Endothelial cell of umbilical vein (primary cell): ENCODE data around the gene AMN. TPM values are rescaled to one million over a fixed set of nuclear protein-coding genes. Genes with fewer than 3 reads are reported as not detected.

Source experiments
- BruUV-seq: library from RNA; stranded (reverse); fragments of 400-500 nt; replicated peaks from 2 replicates; lab custom pipeline; 2021; lab: Mats Ljungman, UMichigan
- CTCF ChIA-PET: fragments of 300-600, 350-600 bp; sonication (Branson Sonifier 250); formaldehyde crosslinking; loops from one replicate; lab custom pipeline; 2021; ENCODE audit warnings: antibody characterized with exemption, inconsistent platforms; lab: Charles Lee
- POLR2A ChIA-PET: fragments of 300-600, 350-600 bp; sonication (Branson Sonifier 250); formaldehyde crosslinking; loops from one replicate; lab custom pipeline; 2021; ENCODE audit warnings: antibody characterized with exemption, inconsistent platforms; lab: Charles Lee
- DNase-seq: peaks from one replicate; pipeline ENCODE4 v3.0.0-alpha.2; 2011; ENCODE audit warnings: low read depth, low spot score
- FAIRE-seq: peaks from 2 replicates; lab custom pipeline; 2011; peaks lifted over from hg19 to GRCh38; lab: Jason Lieb, UNC
- H2AFZ ChIP-seq: 2 replicates; pipeline ENCODE4 v1.6.0; 2012; ENCODE audit warnings: low read depth, low read length, control low read depth, inconsistent platforms
- H3K27ac ChIP-seq: 2 replicates; pipeline ENCODE4 v1.5.1; 2011; ENCODE audit warnings: low read depth, mild to moderate bottlenecking, control low read depth, low read length, moderate library complexity; ENCODE audit not compliant: insufficient read depth
- H3K27me3 ChIP-seq, 2 experiments: 2 replicates each; pipeline versions ENCODE4 v1.6.0 to v1.6.1; 2011; ENCODE audit warnings: low read length in 2 of 2, mixed read lengths in 1 of 2; ENCODE audit not compliant: control insufficient read depth in 2 of 2, insufficient read depth in 2 of 2
- H3K36me3 ChIP-seq, 2 experiments: 2 replicates in 1 of 2; 3 replicates in 1 of 2; pipeline ENCODE4 v1.5.1; 2011; ENCODE audit warnings: low read length in 2 of 2, mild to moderate bottlenecking in 1 of 2, moderate library complexity in 1 of 2; ENCODE audit not compliant: control insufficient read depth in 2 of 2, insufficient read depth in 2 of 2; ENCODE audit errors: extremely low read depth in 1 of 2
- H3K4me1 ChIP-seq: 3 replicates; pipeline ENCODE4 v1.5.1; 2011; ENCODE audit warnings: mild to moderate bottlenecking, low read length; ENCODE audit not compliant: control insufficient read depth, insufficient read depth; ENCODE audit errors: extremely low read depth
- H3K4me2 ChIP-seq: 2 replicates; pipeline ENCODE4 v1.6.1; 2011; ENCODE audit warnings: low read length, control low read depth, mixed read lengths; ENCODE audit not compliant: insufficient read depth
- H3K4me3 ChIP-seq, 3 experiments: fragments of 200-600 bp in 1 of 3; sonication (generic), shearing (Covaris generic) in 1 of 3; replicated peaks in 1 of 3; 2 replicates each; pipeline ENCODE4 v1.5.1; 2011 to 2016; ENCODE audit warnings: control low read depth in 3 of 3, low read length in 3 of 3, mild to moderate bottlenecking in 2 of 3, inconsistent platforms in 1 of 3, low read depth in 1 of 3, moderate library complexity in 1 of 3; ENCODE audit not compliant: insufficient read depth in 1 of 3
- H3K79me2 ChIP-seq: 2 replicates; pipeline ENCODE4 v1.6.0; 2012; ENCODE audit warnings: low read length, inconsistent platforms; ENCODE audit not compliant: control insufficient read depth, insufficient read depth
- H3K9ac ChIP-seq: replicated peaks from 2 replicates; pipeline ENCODE3; 2011; ENCODE audit warnings: low read length, control low read depth; ENCODE audit not compliant: insufficient read depth; ENCODE audit errors: extremely low read depth
- H3K9me1 ChIP-seq: replicated peaks from 3 replicates; pipeline ENCODE4 v1.6.0; 2011; ENCODE audit warnings: mild to moderate bottlenecking, low read length; ENCODE audit not compliant: control insufficient read depth, insufficient read depth; ENCODE audit errors: extremely low read depth
- H3K9me3 ChIP-seq: replicated peaks from 2 replicates; pipeline ENCODE4 v1.5.1; 2012; ENCODE audit warnings: low read length, inconsistent platforms; ENCODE audit not compliant: control insufficient read depth, insufficient read depth
- H4K20me1 ChIP-seq: replicated peaks from 2 replicates; pipeline ENCODE3; 2011; ENCODE audit warnings: mild to moderate bottlenecking, low read length; ENCODE audit not compliant: control insufficient read depth, insufficient read depth; ENCODE audit errors: extremely low read depth
- EZH2 ChIP-seq: IDR thresholded peaks from 2 replicates; pipeline ENCODE4 v1.6.1; 2012; ENCODE audit warnings: borderline replicate concordance, low read depth, mild to moderate bottlenecking, moderate library complexity, low read length, inconsistent platforms; ENCODE audit not compliant: severe bottlenecking
- FOS ChIP-seq: IDR thresholded peaks from 2 replicates; pipeline ENCODE4 v1.6.1; 2011; ENCODE audit warnings: mild to moderate bottlenecking, low read length, moderate library complexity, borderline replicate concordance; ENCODE audit not compliant: insufficient read depth
- GATA2 ChIP-seq: IDR thresholded peaks from 2 replicates; pipeline ENCODE4 v1.7.0; 2011; ENCODE audit warnings: low read depth, mild to moderate bottlenecking, moderate library complexity, mixed read lengths, low read length; ENCODE audit not compliant: insufficient read length, insufficient read depth
- JUN ChIP-seq: IDR thresholded peaks from 2 replicates; pipeline ENCODE4 v1.6.1; 2011; ENCODE audit warnings: borderline replicate concordance, low read depth; ENCODE audit not compliant: insufficient read length, insufficient read depth
- MYC ChIP-seq: IDR thresholded peaks from one replicate; pipeline ENCODE4 v1.6.1; 2011; ENCODE audit warnings: mild to moderate bottlenecking, low read depth, low read length
- POLR2A ChIP-seq: IDR thresholded peaks from 2 replicates; pipeline ENCODE4 v1.6.1; 2012; ENCODE audit warnings: low read depth, mild to moderate bottlenecking, control low read depth, low read length
- POLR2AphosphoS5 ChIP-seq: IDR thresholded peaks from 2 replicates; pipeline ENCODE4 v1.6.1; 2012; ENCODE audit warnings: low read depth, mild to moderate bottlenecking, control low read depth, low read length, moderate library complexity; ENCODE audit not compliant: insufficient read depth
- dilution Hi-C: fragments of 300-500 bp; cut with MboI; formaldehyde crosslinking; loops from one replicate; pipeline ENCODE4 v1.15.0; 2019; ENCODE audit warnings: low sequenced_read_pairs; ENCODE audit not compliant: extremely low pct_ligation_motif_present
- intact Hi-C: fragments of 100-400 bp; cut with micrococcal nuclease; formaldehyde crosslinking; loops from one replicate; pipeline ENCODE4 v1.10.0; 2022
- polyA plus RNA-seq, 4 experiments: library from polyadenylated mRNA; depleted of rRNA in 3 of 4; stranded (reverse) in 3 of 4; unstranded in 1 of 4; fragments of >200 nt; gene quantifications; 2 replicates each; pipeline versions ENCODE4 v1.2.1 to v1.2.3, GENCODE V29; 2011 to 2012; ENCODE audit warnings: missing spikeins in 1 of 4
- total RNA-seq: library from RNA; stranded (reverse); gene quantifications from 2 replicates; pipeline ENCODE4 v1.2.3, GENCODE V29; 2021
- TF ChIP-seq, protein P1 (sequence below), 2 donors: IDR thresholded peaks; 1 replicate in 1 of 2; 2 replicates in 1 of 2; pipeline ENCODE4 v1.5.1; 2011; ENCODE audit warnings: low read length in 2 of 2, mild to moderate bottlenecking in 2 of 2, moderate library complexity in 2 of 2, control low read depth in 1 of 2, inconsistent platforms in 1 of 2, low read depth in 1 of 2; ENCODE audit not compliant: insufficient read depth in 1 of 2; ENCODE audit errors: extremely low read depth in 1 of 2
- TF ChIP-seq, protein P2 (sequence below): IDR thresholded peaks from 2 replicates; pipeline ENCODE4 v1.6.1; 2011; ENCODE audit not compliant: insufficient read depth, insufficient read length

The AMN gene
- total and polyA plus RNA-seq, 2 donors (not counting 3 experiments of a cell fraction or from before 2014, with no cell fraction given) = 0.03 TPM; not detected in 1

DNA sequence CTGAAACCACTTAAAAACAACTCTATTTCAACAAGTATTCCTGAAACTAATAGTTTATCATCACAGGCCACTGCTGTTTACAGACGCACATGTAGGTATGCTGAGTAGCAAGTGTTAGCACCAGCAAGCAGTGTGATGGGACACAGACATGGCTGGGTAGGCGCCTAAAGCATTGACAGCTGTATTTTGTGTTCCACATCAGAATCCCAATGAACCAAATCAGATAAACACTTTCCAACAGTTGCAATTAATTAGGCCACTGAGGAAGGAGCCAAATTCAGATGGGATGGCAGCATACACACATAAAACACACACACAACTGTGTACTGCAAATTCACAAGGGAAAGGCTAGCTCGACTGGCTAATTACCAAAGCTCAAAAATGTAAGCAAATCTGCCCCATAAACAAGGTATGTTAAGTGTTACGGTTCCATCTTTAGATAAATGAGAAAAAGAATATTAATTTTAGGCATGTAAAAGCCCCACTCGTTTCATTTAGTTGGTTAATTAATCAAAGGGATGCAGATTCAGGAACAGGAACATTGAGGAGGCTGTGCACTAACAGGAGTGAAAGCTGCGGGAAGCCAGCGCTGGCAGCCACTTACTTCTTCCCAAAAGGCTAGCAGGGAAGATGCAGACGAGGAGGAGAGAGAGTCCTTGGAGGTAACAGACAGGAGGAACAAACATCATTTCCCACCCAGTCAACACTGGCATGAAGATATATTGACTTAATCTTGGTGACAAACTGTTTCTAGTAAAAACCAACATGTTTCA lies 33.4 kb downstream of the AMN start:
- BruUV-seq = no TSS peak
- Histone ChIP-seq H3K4me3 (no peak overlapping the region), H4K20me1 (no peaks in the 10 kb centered on the region), H3K9ac (no peak overlapping the region), H3K4me2 (no peak overlapping the region), H3K9me3 (no peaks in the 10 kb centered on the region), H3K9me1 (no peaks in the 10 kb centered on the region), H3K27me3 (no peaks in the 10 kb centered on the region), H3K4me1 (no peaks in the 10 kb centered on the region), H2AFZ (no peak overlapping the region), H3K79me2 (no peaks in the 10 kb centered on the region), H3K36me3 (peaks cover 19 to 53% of the 10 kb centered on the region in 2 experiments), H3K27ac (no peak overlapping the region)
- DNase-seq = no peak
- TF ChIP-seq POLR2A = no peak
- TF ChIP-seq FOS = no peak
- no peak for TF ChIP-seq MYC
- no peak for TF ChIP-seq POLR2AphosphoS5
- no peak for TF ChIP-seq EZH2
- TF ChIP-seq, protein P1, sequence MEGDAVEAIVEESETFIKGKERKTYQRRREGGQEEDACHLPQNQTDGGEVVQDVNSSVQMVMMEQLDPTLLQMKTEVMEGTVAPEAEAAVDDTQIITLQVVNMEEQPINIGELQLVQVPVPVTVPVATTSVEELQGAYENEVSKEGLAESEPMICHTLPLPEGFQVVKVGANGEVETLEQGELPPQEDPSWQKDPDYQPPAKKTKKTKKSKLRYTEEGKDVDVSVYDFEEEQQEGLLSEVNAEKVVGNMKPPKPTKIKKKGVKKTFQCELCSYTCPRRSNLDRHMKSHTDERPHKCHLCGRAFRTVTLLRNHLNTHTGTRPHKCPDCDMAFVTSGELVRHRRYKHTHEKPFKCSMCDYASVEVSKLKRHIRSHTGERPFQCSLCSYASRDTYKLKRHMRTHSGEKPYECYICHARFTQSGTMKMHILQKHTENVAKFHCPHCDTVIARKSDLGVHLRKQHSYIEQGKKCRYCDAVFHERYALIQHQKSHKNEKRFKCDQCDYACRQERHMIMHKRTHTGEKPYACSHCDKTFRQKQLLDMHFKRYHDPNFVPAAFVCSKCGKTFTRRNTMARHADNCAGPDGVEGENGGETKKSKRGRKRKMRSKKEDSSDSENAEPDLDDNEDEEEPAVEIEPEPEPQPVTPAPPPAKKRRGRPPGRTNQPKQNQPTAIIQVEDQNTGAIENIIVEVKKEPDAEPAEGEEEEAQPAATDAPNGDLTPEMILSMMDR (IDR thresholded peaks at IDR 0.05; ENCODE audit: extremely low read depth in 1 of 2, insufficient read depth in 1 of 2, low read depth in 1 of 2, low read length in 2 of 2) = no peak
- TF ChIP-seq, protein P2, sequence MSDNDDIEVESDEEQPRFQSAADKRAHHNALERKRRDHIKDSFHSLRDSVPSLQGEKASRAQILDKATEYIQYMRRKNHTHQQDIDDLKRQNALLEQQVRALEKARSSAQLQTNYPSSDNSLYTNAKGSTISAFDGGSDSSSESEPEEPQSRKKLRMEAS = no peak
- TF ChIP-seq JUN = no peak
- no peak for TF ChIP-seq GATA2
- dilution Hi-C loops (no loop called here), intact Hi-C loops (no loop called here)
- ChIA-PET POLR2A (no interaction called here), CTCF (interaction anchor here (0.9 to 1.7 kb wide), 2 partner anchors 14 to 261 kb away, joined by 3 to 6 read pairs; no protein-coding TSS in a partner anchor)
- no peak for FAIRE-seq
